ENCODE results near the gene KRIT1. TPM values are rescaled to one million over a fixed set of nuclear protein-coding genes. Genes with fewer than 3 reads are reported as not detected.
"Not testable (repeated sequence)": the region's sequence is repeated elsewhere in the genome, so short reads cannot be mapped to it uniquely, and the experiment has no call there.

The KRIT1 gene
- total RNA-seq, 4 donors from 2014 or later, result 57.9 to 80.5 (median 62.0) TPM

DNA sequence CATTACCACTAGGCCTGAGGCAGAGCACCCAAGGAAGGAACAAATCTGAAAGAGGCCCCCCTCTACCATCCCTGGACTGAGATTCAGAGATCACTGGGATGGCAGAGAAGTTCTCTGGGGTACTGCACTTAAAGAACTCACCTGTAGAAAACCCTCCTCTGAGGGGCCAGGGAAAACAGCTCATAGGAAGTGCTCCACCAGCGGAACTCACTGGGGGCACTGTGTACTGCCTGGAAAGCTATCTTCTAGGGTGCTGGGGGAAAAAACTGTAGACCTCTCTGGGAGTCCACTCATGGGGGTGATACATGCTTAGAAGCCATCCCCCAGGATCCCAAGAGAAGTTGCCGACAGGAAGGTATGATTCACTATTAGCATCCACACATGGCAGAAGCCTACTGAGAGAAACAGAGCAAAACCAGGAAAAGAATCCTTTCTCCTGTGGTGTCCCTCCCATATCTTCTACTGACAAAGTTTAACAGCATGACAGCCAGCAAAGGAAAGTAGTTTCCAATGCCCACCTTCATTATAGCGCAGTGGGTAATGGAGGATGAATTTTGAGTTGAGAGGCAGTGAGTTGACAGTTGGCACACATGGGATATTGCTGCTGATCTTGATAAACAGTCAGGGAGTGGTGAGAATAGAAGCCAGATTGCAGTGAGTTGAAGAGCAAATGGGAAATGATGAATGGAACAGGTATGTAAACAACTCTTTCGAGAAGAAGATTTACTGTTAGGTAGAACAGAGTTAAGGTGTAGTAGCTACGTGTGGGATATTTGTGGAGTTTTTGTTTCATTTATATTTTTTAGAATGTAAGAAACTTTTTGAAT is 20.9 kb upstream of the KRIT1 start:
- no peak for TF ChIP-seq CTCF (IDR thresholded peaks at IDR 0.05)
- no peak for DNase-seq (ENCODE audit: low spot score)
- no peak for ATAC-seq (ENCODE audit: low FRiP score)

DNA sequence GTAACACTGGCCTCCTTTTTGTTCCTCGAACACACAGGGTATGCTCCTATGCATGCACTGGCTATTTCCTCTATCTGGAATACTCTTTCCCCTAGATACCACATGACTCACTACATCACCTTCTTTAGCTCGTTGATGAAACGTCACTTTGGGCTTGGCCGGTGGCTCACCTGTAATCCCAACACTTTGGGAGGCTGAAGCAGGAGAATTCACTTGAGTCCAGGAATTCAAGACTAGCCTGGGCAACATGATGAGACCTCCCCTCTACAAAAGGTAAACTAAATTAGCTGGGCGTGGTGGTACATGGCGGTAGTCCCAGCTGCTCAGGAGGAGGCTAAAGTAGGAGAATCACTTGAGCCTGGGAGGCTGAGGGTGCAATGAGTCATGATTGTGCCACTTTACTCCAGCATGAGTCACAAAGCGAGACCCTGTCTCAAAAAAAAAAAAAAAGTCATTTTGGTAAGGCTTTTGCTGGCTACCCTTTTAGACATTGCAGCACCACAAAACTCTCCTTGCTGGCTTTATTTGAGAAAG is 14.6 kb upstream of the KRIT1 start:
- TF ChIP-seq CTCF (IDR thresholded peaks at IDR 0.05), result no peak
- no peak for ATAC-seq (ENCODE audit: low FRiP score)
- DNase-seq (ENCODE audit: low spot score), result no peak

- no peak for ATAC-seq (ENCODE audit: low FRiP score)
- no peak for TF ChIP-seq CTCF (IDR thresholded peaks at IDR 0.05)
- DNase-seq (ENCODE audit: low spot score), result no peak
These were observed 14.0 kb upstream of the KRIT1 start for GRCh38 chr7:92259610-92260247.

GRCh38 chr7:92259062-92259461 is 13.3 kb upstream of the KRIT1 start:
- TF ChIP-seq CTCF (IDR thresholded peaks at IDR 0.05), result no peak
- ATAC-seq (ENCODE audit: low FRiP score) (no peak), DNase-seq (ENCODE audit: low spot score) (no peak)

- DNase-seq (ENCODE audit: low spot score) (no peak), ATAC-seq (ENCODE audit: low FRiP score) (peak; percentile 59)
- no peak for TF ChIP-seq CTCF (IDR thresholded peaks at IDR 0.05)
These were observed 9.6 kb upstream of the KRIT1 start for GRCh38 chr7:92255308-92255707.

DNA sequence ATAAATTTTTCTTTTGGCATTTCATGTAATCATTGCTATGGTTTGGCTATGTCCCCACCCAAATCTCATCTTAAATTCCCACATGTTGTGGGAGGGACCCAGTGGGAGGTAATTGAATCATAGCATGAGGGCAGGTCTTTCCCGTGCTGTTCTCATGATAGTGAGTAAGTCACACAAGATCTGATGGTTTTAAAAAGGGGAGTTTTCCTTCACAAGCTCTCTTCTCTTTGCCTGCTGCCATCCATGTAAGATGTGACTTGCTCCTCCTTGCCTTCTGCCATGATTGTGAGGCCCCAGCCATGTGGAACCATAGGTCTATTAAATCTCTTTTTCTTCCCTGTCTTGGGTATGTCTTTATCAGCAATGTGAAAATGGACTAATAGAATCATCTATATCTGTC is 9.1 kb upstream of the KRIT1 start:
- DNase-seq (ENCODE audit: low spot score); ATAC-seq (ENCODE audit: low FRiP score): not testable (repeated sequence)

- ATAC-seq (ENCODE audit: low FRiP score), result no peak
- TF ChIP-seq CTCF (IDR thresholded peaks at IDR 0.05), result no peak
These were observed 7.5 kb upstream of the KRIT1 start for GRCh38 chr7:92253251-92253650.

More at GRCh38 chr7:92253251-92253650, 7.5 kb upstream of the KRIT1 start:
- no peak for DNase-seq (ENCODE audit: low spot score)

Data from omental fat pad (tissue), 4 donors.